NOMO-1 (cell line): ENCODE data around the gene CALCR.

Source experiments
- DNase-seq, 2 experiments: peaks; one replicate each; lab custom pipeline; 2025; ENCODE audit not compliant: unreplicated experiment in 2 of 2; lab: John Stamatoyannopoulos, UW

CALCR gene

DNA sequence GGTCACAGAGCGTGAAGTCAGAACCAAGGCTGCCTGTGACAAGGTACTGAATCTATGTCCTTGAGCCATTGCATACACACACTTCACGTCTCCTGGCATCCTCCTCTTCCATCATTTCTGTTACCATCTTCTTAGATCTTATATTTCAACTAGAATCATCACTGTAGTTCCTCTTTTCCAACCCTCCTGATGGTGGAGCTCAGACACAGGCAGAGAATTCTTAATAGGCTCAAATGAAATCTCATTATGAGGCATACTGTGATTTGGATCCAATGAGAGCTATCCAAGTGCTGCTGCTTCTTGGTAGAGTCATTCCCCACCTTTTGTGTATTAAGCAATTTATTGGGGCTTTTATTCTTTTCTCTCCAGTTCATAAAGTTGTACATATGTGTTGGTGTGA is 113.2 kb downstream of the CALCR start:
- DNase-seq, result peak; percentile 12 to 55

- no peak for DNase-seq
Observed at GRCh38 chr7:93453262-93453661, 121.3 kb downstream of the CALCR start.

DNA sequence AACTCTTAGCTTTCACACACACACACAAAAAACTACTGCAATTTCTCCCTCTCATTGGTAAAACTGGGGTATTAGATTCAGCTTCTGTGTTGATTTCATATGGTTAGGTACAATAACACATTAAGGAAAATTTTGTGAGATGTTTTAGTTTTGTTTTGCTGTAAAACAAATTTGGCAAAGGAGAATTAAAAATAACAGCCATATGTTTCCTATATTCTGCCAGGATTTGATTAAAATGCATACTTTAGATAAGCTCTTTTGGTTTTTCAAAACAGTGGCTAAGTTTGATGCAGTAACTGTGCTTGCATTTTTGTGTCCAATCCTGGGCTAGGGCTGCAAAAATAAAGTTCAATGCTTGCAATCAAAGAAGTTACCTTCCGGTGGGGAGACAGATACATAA is 126.3 kb downstream of the CALCR start:
- DNase-seq, result no peak

GRCh38 chr7:93447509-93447908 is 127.0 kb downstream of the CALCR start:
- no peak for DNase-seq

GRCh38 chr7:93442478-93443224 is 131.9 kb downstream of the CALCR start:
- DNase-seq, result peak; percentile 15 to 56

GRCh38 chr7:93435791-93436190 is 138.7 kb downstream of the CALCR start:
- DNase-seq, result no peak

DNA sequence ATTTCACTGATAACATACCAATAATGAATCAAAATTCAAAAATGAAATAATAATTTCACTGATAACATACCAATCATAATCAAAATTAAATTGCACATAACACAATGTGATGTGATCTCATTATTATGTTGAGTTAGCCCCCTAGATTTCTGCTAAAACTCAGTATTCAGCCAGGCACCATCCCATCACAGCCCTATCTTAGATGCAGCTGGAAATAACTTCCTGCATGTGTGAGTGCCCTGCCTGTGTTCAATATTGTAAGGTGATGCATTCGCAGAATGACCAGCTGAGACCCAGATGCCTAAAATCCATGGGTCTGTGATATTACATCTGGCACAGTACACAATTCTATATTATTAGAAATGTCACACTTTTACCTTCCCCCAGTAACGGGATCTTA is 142.4 kb downstream of the CALCR start:
- DNase-seq, result no peak

DNA sequence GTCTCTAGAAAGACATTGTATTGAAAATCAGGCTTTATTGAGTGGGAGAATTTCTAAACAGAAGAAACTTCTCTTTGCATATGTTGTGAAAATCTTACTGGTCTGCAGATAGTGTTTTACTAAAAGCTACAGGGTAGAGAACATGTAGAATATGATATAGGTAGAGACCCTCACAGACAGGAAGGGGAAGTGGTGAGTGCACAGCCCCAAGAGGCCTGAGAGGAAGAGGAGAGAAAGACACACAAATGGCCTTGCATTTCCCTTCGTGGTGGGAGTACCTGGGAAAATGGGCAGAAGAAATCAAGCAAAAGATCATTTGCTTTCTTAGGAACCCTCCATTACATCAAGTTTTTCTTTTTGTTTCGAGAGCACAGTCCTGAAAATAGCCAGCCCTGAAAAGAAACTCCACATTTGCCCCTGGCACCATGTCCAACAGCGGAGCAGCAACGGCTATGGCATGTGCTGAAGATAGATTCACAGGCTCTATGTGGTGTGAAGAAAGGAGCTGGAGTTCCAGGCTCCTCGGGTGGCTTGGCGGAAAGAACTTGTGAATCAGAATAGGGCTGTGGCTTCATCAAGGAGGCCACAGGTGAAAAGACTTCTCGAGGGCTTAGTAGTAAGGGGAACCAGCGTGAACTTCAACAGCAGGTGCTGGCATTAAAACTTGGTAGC is 143.5 kb downstream of the CALCR start:
- DNase-seq, result no peak

DNA sequence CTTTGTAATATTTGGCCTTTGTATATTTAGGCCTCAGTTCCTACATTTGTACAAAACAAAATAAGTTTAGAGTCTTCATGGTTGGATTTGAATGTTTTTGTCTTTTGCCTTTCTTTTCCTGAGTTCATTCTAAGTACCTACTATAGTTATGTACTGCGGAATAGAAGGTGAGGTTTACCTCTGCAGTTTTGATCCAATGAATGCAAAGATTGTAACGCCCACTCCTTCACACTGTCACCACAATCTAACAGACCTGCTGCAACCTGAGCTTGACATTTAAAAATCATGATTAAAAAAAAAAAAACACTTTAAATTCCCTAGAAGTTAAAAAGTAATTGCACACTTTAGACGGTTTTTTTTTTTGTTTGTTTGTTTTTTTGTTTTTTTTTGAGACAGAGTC is 145.0 kb downstream of the CALCR start:
- no peak for DNase-seq

GRCh38 chr7:93427107-93427506 is 147.4 kb downstream of the CALCR start:
- no peak for DNase-seq

- DNase-seq, result no peak
Observed at GRCh38 chr7:93426155-93426696, 148.3 kb downstream of the CALCR start.

DNA sequence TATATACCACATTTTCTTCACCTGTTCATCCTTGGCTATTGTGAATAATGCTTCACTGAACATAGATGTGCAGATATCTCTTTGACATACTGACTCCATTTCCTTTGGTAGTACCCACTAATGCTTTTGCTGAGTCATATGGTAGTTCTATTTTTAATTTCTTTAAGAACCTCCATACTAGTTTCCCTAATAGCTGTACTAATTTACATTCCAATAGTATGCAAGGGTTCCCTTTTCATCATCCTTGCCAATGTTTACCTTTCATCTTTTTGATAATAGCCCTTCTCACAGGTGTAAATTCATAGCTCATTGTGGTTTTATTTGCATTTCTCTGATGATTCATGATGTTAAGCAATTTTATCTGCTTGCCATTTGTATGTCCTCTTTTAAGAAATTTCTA is 159.9 kb downstream of the CALCR start:
- DNase-seq, result no peak

DNA sequence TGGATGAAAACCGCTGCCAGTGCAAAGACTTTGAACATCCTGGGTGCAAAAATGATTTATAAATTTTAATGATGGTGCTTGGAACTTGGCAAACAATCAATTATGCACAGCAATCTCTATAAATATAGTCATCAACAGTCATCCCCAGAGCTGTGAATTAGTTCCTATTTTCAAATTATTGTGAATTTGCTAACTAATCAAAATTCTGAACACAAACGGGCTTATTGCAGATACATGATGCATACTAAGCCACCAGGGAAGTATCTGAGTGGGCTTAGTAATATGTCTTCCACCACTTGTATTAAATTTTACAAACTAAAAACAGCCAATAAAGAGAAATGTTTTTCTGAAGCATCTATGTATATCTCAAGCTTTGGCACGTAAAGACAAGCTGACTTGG is 165.2 kb downstream of the CALCR start:
- no peak for DNase-seq

DNA sequence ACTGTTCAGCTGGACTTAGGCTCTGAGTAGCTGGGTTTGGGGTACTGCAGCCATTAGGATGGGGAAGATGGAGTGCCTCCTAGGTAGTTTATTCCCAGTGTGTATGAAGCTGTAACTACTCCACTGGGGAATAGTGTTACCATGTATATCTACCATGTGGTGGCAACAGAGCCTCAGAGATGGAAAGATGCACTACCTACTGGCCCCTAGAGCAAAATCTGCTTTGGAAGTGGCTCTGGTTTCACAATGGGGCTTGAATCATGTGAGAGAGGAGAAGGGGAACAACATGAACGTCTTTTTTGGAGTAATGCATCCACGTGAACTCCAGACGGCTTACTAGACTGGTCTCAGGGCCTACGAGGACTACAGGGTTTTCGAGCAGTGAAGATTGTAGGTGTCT is 167.3 kb downstream of the CALCR start:
- no peak for DNase-seq

DNA sequence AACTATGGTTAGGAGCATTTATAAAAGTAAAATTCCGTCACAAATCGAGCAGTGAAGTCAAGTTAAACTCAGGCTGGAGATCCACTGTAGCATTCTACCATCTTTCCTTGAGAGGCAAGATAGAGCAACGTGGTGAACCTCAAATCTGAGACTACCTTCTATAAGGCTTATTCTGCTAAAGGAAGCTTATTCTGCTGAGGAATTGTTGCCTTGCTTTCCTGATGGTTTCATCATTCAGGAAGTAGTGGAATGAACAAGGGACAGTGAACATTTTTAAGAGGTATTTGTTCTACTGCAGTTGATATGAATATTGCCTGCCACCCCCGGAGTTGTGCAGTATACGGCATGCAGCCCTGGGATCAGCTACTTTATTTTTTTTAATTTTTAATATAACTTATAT is 171.6 kb downstream of the CALCR start:
- no peak for DNase-seq

DNA sequence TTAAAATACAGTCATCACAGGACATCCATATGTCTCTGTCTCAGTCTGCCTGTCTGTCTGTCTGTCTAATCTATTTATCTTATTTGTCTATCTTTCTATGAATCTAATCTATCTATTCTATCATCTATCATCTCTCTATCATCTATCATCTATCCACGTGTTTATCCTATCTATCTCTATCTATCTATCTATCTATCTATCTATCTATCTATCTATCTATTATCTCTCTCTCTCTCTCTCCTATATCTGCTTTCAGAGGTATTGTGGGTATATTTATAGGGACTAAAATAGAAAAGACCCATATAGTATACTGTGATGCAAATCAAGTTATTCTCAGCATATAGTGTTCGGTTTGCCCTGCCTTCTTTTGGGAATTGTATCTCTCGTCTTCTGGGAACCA is 174.9 kb downstream of the CALCR start:
- no peak for DNase-seq

DNA sequence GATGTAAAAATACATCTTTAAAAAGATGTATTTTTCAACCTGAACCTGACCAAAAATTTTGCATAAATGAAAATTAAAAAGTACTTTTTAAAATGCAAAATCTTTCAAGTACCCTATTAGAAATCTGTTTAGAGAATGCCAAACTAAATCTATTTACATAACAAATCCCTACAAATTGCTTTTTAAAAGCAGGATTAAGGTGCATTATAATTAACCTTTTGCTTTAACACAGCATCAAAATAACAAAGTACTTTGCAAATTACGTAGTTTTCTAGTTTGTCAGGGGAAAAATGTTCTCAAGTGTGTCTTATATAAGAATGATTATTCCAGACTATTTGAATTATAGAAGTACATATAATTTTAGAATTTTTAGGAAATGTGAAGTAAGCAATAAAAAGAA is 181.5 kb downstream of the CALCR start:
- DNase-seq, result no peak

DNA sequence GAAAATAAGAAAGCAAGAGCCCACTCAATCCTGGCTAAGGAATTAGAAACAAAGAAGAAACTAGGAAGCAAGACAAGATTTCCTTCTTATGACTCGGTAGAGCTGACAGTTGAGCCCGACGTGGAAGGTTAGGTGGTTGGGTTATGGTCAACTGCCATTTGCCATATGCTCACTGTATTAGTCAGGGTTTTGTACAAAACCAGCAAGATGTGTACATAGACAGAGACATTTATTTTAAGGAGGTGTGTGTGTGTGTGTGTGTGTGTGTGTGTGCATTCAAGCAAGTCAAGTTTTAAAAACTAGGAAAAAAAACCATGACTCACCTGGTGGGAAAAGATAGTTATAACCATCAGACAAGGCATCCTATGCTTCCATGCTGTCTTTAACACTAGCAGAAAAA is 183.9 kb downstream of the CALCR start:
- no peak for DNase-seq

DNA sequence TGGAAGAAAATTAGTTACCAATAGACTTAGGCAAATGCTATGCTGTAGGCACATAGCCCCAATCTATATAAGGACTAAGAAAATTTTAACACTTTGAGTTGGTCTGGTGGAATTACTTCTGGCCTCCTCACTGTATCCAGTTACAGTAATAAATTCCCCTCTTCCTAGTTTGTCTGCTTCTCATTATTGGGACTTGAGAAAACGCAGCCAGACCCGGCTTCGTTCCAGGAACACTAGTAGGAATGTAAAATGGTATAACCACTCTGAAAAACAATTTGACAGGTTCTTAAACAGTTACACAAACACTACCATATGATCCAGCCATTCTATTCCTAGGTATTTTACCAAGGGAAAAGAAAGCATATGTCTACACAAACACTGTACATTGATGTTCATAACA is 192.2 kb downstream of the CALCR start:
- DNase-seq, result no peak

DNA sequence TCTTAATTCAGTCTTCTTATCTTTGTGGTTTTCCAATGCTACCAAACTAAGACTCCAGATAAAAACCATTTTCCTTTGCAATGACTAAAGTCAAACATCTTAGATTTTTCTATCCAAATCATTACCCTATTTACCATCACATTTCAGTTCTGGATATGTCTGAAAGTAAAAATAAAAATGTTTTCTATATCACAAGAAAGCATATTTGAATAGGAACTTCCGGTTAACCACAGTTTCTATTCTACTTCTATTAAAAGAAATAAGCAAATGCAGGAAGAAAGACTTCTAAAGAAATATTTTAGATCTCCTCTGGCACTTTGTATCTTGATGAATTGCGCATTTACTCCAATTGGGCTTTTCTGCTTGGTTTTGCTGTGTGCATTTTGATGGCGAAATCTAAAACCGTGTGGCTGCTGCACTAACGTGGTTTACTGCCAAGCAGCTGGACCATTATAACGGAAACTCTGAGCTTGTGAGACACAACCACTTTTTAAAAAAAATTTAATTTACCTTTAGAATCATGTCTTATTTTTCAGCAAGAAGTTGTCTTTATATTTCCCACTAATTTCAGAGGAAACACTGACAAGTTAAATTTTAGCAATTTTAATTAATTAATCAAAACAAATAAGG is 196.3 kb downstream of the CALCR start:
- DNase-seq, result no peak

DNA sequence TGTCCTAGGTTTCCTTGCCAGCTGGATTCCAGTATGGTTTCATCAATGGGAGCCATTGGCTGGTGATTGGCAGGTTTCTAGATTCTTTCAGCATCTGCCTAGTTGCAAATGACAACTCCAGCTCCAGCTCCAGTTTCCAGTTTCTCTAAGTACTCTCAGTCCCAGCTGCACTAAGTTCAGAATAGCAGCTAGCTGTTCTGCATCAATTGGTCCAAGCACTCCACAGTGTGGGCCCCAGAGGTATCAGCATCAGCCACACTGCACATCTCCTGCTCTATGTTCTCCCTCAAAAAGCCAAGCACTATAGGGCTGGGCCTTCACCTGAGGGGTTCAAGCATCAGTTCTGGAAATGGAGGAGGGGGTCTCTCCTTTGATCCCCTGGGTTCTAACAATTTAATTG is 198.9 kb downstream of the CALCR start:
- no peak for DNase-seq
